HEK293T (cell line): ENCODE results near the gene MRPS12.
A peak's percentile ranks its signal among the peaks of the same experiment; 100 is the strongest.

Experiments used
- CTCF ChIA-PET: fragments of 350-600 bp; formaldehyde crosslinking; extraction: SDS; loops from one replicate; lab custom pipeline; 2021; ENCODE audit warnings: antibody characterized with exemption, inconsistent platforms; lab: Yijun Ruan, JAX
- POLR2A ChIA-PET: fragments of 350-600 bp; formaldehyde crosslinking; extraction: SDS; loops from one replicate; lab custom pipeline; 2020; ENCODE audit warnings: antibody characterized with exemption, inconsistent platforms; lab: Yijun Ruan, JAX
- DNase-seq: peaks from one replicate; pipeline ENCODE4 v3.0.0; 2012; ENCODE audit warnings: mixed read lengths; ENCODE audit errors: extremely low spot score
- ARNT ChIP-seq: fragments of 450-650 bp; IDR thresholded peaks from 2 replicates; pipeline ENCODE4 v1.6.1; 2017; ENCODE audit warnings: mild to moderate bottlenecking
- BHLHE40 ChIP-seq: fragments of 450-650 bp; IDR thresholded peaks from 2 replicates; pipeline ENCODE4 v1.6.1; 2016; ENCODE audit warnings: mild to moderate bottlenecking, moderate library complexity, borderline replicate concordance
- CTBP1 ChIP-seq: fragments of 450-650 bp; IDR thresholded peaks from 2 replicates; pipeline ENCODE4 v1.6.1; 2016; ENCODE audit warnings: borderline replicate concordance
- ELF4 ChIP-seq: fragments of 450-650 bp; IDR thresholded peaks from 2 replicates; pipeline ENCODE4 v1.6.1; 2017; ENCODE audit warnings: antibody characterized with exemption
- FOXA1 ChIP-seq: fragments of 450-650 bp; IDR thresholded peaks from 2 replicates; pipeline ENCODE4 v1.6.1; 2016; ENCODE audit warnings: mild to moderate bottlenecking
- FOXK2 ChIP-seq: fragments of 450-650 bp; IDR thresholded peaks from 2 replicates; pipeline ENCODE4 v1.6.1; 2016; ENCODE audit warnings: mild to moderate bottlenecking
- FOXM1 ChIP-seq: fragments of 450-650 bp; IDR thresholded peaks from 2 replicates; pipeline ENCODE4 v1.6.1; 2017; ENCODE audit warnings: mild to moderate bottlenecking, borderline replicate concordance
- HDGF ChIP-seq: fragments of 450-650 bp; IDR thresholded peaks from 2 replicates; pipeline ENCODE4 v1.6.1; 2017; ENCODE audit warnings: antibody characterized with exemption, borderline replicate concordance
- L3MBTL2 ChIP-seq: fragments of 450-650 bp; conservative IDR thresholded peaks from 2 replicates; pipeline ENCODE4 v1.6.1; 2016; ENCODE audit warnings: mild to moderate bottlenecking
- LEF1 ChIP-seq: fragments of 450-650 bp; IDR thresholded peaks from 2 replicates; pipeline ENCODE4 v1.6.1; 2017; ENCODE audit warnings: mild to moderate bottlenecking, borderline replicate concordance
- NFRKB ChIP-seq: fragments of 450-650 bp; IDR thresholded peaks from 2 replicates; pipeline ENCODE4 v1.6.1; 2016; ENCODE audit warnings: mild to moderate bottlenecking, moderate library complexity
- PKNOX1 ChIP-seq: fragments of 450-650 bp; IDR thresholded peaks from 2 replicates; pipeline ENCODE4 v1.6.1; 2016
- SP1 ChIP-seq: fragments of 450-650 bp; IDR thresholded peaks from 2 replicates; pipeline ENCODE4 v1.6.1; 2017
- SUZ12 ChIP-seq: fragments of 450-650 bp; IDR thresholded peaks from 2 replicates; pipeline ENCODE4 v1.6.1; 2016; ENCODE audit warnings: mild to moderate bottlenecking
- TARDBP ChIP-seq: fragments of 450-650 bp; IDR thresholded peaks from 2 replicates; pipeline ENCODE4 v1.6.1; 2016
- ZNF384 ChIP-seq: fragments of 450-650 bp; IDR thresholded peaks from 2 replicates; pipeline ENCODE4 v1.6.1; 2016

The MRPS12 gene

GRCh38 chr19:38944981-38945506 is 14.3 kb downstream of the MRPS12 start:
- DNase-seq: no peak
- TF ChIP-seq PKNOX1 (no peak), NFRKB (no peak), ELF4 (no peak), ZNF384 (no peak)
- ChIA-PET POLR2A (no interaction called here), CTCF (interaction anchor here (0.6 kb wide), 1 partner anchor 14 kb away, joined by 3 read pairs; the partner anchor contains the start of gene MRPS12)

- ChIA-PET CTCF (interaction anchor here (0.5 to 0.6 kb wide), 2 partner anchors 15 to 45 kb away, joined by 3 to 5 read pairs; partner anchors contain the start of gene MRPS12), POLR2A (no interaction called here)
- no peak for DNase-seq
- TF ChIP-seq SP1 (peak; percentile 61), PKNOX1 (no peak)
These were observed 15.0 kb downstream of the MRPS12 start for GRCh38 chr19:38945562-38946228.

GRCh38 chr19:38946229-38947010 is 15.7 kb downstream of the MRPS12 start:
- POLR2A ChIA-PET: no interaction called here
- no peak for DNase-seq
- TF ChIP-seq FOXA1 (no peak), FOXM1 (no peak), L3MBTL2 (no peak), BHLHE40 (no peak), FOXK2 (no peak), ZNF384 (no peak)
- CTCF ChIA-PET: interaction anchor here (0.5 kb wide), 1 partner anchor 46 kb away, joined by 5 read pairs; no protein-coding TSS in a partner anchor

GRCh38 chr19:38949580-38950367 is 19.0 kb downstream of the MRPS12 start:
- ChIA-PET CTCF (interaction anchor here (0.6 kb wide), 1 partner anchor 41 kb away, joined by 3 read pairs; no protein-coding TSS in a partner anchor), POLR2A (no interaction called here)
- no peak for DNase-seq
- TF ChIP-seq LEF1: no peak
- no peak for TF ChIP-seq SUZ12
- no peak for TF ChIP-seq TARDBP
- TF ChIP-seq FOXM1: no peak
- no peak for TF ChIP-seq ELF4
- no peak for TF ChIP-seq ARNT
- TF ChIP-seq L3MBTL2: no peak
- no peak for TF ChIP-seq ZNF384
- TF ChIP-seq FOXA1: no peak
- no peak for TF ChIP-seq FOXK2
- no peak for TF ChIP-seq CTBP1
- no peak for TF ChIP-seq HDGF
- TF ChIP-seq PKNOX1: no peak
- no peak for TF ChIP-seq SP1
- TF ChIP-seq NFRKB: no peak

- CTCF ChIA-PET: interaction anchor here (1.1 kb wide), 1 partner anchor 11 kb away, joined by 3 read pairs; no protein-coding TSS in a partner anchor
- TF ChIP-seq NFRKB (no peak), PKNOX1 (no peak), ELF4 (no peak)
- POLR2A ChIA-PET: no interaction called here
- no peak for DNase-seq
These were observed 20.4 kb downstream of the MRPS12 start for GRCh38 chr19:38951187-38951586.
